Measurements from ENCODE around the gene SMC3.
"Not testable (repeated sequence)": the region's sequence is repeated elsewhere in the genome, so short reads cannot be mapped to it uniquely, and the experiment has no call there.

SMC3 gene

DNA sequence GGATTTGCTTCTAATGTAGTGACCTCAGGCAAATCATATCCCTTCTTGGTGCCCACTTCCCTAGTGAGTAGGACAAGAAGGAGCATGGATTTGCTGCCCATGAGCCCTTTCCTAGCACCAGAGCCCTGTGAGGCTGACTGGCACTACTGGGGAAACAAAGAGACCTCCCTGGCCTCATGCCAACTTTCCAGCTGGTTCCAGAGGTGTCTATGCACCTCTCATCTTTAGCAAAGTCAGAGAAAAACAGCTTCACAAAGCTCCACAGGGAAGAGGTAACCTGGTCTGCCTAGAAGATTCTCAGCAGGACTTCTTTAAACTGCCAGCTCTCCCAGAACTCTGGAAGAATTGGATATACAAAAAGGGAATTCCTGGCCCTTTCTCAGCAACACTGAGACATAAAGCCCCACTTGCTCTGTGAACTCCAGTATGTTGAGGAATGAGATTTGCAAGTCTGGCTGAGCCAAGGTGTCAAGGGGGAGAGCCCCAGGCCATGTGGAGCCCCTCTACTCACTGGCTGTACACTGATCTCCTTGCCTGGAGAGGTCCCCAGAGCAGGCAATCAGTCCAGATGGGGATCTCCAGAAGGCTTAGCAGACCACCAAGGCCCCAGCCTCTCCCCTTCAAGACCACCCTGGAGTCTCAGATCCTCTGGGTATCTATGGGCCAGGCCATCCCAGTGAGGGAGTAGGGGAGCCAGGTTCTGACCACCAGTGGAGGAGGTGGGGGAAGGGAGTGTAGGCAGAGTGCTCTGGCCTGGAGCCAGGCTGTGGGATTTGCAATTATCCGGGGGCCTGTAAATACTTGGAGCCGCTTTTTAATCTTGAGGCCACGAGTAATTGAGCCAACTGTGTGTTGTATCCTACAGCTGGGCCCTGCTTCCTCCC is 52.3 kb downstream of the SMC3 start:
- ChIA-PET POLR2A (interaction anchor here (0.8 kb wide), 1 partner anchor 87 kb away, joined by 3 read pairs; no protein-coding TSS in a partner anchor), CTCF (interaction anchor here (0.9 to 3.2 kb wide), 6 partner anchors 9 to 63 kb away, joined by 3 to 17 read pairs (median 4); no protein-coding TSS in a partner anchor)
- H3K4me3 ChIP-seq (ENCODE audit: low read depth, low read length) = no peak overlapping the region
- TF ChIP-seq, protein P1, sequence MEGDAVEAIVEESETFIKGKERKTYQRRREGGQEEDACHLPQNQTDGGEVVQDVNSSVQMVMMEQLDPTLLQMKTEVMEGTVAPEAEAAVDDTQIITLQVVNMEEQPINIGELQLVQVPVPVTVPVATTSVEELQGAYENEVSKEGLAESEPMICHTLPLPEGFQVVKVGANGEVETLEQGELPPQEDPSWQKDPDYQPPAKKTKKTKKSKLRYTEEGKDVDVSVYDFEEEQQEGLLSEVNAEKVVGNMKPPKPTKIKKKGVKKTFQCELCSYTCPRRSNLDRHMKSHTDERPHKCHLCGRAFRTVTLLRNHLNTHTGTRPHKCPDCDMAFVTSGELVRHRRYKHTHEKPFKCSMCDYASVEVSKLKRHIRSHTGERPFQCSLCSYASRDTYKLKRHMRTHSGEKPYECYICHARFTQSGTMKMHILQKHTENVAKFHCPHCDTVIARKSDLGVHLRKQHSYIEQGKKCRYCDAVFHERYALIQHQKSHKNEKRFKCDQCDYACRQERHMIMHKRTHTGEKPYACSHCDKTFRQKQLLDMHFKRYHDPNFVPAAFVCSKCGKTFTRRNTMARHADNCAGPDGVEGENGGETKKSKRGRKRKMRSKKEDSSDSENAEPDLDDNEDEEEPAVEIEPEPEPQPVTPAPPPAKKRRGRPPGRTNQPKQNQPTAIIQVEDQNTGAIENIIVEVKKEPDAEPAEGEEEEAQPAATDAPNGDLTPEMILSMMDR (IDR thresholded peaks at IDR 0.05; ENCODE audit: insufficient read depth, low read length, missing control alignments) = no peak
- no peak for DNase-seq (ENCODE audit: low read depth, low spot score)

DNA sequence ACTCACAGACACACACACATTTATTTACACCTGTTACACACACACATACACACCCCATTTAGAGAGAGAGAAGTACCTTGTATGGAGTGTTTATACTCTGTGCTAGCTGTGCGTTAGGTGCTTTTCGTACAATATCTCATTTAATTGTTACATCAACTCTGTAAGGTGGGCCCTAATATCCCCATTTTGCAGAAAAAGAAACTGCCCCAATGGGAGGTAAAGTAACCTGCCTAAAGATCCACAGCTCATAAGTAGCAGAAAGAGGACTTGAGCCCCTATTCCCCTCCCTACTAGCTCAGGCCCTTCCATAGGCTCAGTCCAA is 52.9 kb downstream of the SMC3 start:
- DNase-seq (ENCODE audit: low read depth, low spot score) = no peak
- TF ChIP-seq, protein P1 (IDR thresholded peaks at IDR 0.05; ENCODE audit: insufficient read depth, low read length, missing control alignments) = no peak
- POLR2A ChIA-PET = no interaction called here
- no peak overlapping the region for H3K4me3 ChIP-seq (ENCODE audit: low read depth, low read length)
- CTCF ChIA-PET = interaction anchor here (0.9 to 3.2 kb wide), 3 partner anchors 10 to 52 kb away, joined by 3 to 17 read pairs (median 10); no protein-coding TSS in a partner anchor

DNA sequence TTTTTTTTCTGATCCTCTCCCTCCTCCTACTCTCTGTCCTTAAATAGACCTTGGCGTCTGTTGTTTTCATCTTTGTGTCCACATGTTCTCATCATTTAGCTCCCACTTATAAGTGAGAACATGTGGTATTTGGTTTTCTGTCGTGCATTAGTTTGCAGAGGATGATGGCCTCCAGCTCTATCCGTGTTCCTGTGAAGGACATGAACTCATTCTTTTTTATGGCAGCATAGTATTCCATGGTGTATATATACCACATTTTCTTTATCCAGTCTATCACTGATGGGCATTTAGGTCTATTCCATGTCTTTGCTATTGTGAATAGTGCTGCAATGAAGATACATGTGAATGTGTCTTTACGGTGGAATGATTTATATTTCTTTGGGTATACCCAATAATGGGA is 55.8 kb downstream of the SMC3 start:
- POLR2A ChIA-PET; H3K4me3 ChIP-seq (ENCODE audit: low read depth, low read length); DNase-seq (ENCODE audit: low read depth, low spot score): not testable (repeated sequence)
- CTCF ChIA-PET = interaction anchor here (0.8 to 2.5 kb wide), 5 partner anchors 12 to 49 kb away, joined by 3 to 20 read pairs (median 6); no protein-coding TSS in a partner anchor

DNA sequence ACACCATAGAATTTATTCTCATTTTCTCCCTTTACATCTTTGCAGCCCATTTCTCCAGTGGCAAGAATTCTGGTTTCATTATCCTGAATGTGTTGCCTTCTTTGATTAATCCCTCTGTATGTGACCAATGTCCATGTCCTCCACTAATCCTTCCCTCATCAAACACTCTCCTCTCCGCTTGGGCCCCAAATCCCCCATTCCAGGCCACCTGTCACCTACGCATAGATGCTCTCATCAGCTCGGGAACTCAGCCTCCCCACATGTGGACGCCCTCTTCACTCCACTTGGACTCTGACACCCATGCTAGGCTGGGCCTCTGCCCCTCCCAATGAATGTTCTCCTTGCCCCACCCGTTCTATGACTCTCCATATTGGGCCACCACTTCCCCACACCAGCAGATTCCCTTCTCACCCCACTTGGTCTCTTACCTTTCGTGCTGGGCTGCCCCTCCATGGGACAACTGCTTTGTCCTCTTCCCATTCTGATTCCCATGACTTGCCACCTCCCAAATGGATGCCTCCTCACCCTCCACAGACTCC is 57.9 kb downstream of the SMC3 start:
- no peak for DNase-seq (ENCODE audit: low read depth, low spot score)
- ChIA-PET POLR2A (no interaction called here), CTCF (no interaction called here)

DNA sequence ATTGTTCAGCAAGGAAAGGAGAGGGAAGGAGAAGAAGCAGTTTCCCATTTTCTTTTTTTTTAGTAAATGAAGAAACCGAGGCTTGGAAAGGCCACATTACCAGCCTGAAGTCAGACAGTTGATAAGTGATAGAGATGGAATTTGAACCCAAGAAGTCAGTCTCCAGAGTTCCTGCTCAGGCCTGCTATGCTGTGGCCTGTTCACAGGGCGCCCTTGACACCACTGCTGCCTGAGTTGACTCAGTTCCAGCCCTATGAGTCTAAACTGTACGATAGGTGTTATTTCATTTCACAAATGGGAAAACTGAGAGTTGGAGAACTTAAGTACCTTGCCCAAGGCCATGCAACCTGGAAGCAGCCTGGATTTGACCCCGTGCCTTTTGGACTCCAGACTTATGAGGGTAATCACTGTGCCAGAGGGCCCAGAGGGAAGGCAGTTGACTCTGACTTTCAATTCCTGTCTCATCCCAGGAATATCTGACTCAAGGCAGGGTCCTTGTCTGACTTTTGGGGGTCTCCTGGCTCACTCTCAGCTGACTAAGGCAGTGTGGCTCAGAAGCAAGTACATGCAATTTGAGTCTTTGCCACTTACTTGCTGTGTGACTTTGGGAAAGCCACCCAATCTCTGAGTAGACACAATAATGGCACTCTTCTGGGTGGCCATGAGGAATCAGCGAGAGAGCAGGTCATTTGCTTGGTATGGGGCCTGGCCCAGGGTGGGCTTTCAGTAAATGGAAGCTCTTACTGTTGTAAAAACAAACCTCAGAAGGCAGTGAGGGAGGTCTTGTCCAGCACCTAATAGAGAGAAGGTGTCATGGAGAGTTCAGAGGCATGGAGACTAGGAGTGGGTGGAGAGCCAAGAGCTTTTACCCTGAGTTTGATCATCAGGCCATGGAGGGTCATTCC is 58.7 kb downstream of the SMC3 start:
- H3K4me3 ChIP-seq (ENCODE audit: low read depth, low read length) = no peak overlapping the region
- ChIA-PET CTCF (interaction anchor here (0.9 to 1.5 kb wide), 2 partner anchors 17 to 46 kb away, joined by 4 to 5 read pairs; no protein-coding TSS in a partner anchor), POLR2A (no interaction called here)
- DNase-seq (ENCODE audit: low read depth, low spot score) = no peak
- TF ChIP-seq, protein P1 (IDR thresholded peaks at IDR 0.05; ENCODE audit: insufficient read depth, low read length, missing control alignments) = no peak

More for the DNA sequence above, 57.9 kb downstream of the SMC3 start:
- H3K4me3 ChIP-seq (ENCODE audit: low read depth, low read length) = no peak overlapping the region
- TF ChIP-seq, protein P1 (IDR thresholded peaks at IDR 0.05; ENCODE audit: insufficient read depth, low read length, missing control alignments) = no peak

DNA sequence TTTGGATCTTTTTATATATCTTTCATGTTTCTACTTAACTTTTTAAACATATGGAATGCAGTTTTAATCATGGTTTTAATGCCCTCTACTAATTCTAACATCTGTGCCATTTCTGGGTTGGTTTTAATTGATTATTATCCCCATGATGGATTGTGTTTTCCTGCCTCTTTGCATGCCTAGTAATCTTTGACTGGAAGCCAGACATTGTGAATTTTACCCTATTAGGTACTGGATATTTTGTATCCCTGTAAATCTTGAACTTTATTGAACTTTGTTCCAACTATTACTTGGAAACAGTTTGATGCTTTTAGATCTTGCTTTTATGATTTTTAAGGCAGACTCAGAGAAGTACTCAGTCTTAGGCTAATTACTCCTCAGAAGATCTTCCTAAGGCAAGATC is 60.7 kb downstream of the SMC3 start:
- no peak overlapping the region for H3K4me3 ChIP-seq (ENCODE audit: low read depth, low read length)
- CTCF ChIA-PET = no interaction called here
- TF ChIP-seq, protein P1 (IDR thresholded peaks at IDR 0.05; ENCODE audit: insufficient read depth, low read length, missing control alignments) = no peak
- POLR2A ChIA-PET = no interaction called here
- DNase-seq (ENCODE audit: low read depth, low spot score) = no peak

All from AG04449 (cell line).